Measurements from ENCODE around the gene HMCN1.

DNA sequence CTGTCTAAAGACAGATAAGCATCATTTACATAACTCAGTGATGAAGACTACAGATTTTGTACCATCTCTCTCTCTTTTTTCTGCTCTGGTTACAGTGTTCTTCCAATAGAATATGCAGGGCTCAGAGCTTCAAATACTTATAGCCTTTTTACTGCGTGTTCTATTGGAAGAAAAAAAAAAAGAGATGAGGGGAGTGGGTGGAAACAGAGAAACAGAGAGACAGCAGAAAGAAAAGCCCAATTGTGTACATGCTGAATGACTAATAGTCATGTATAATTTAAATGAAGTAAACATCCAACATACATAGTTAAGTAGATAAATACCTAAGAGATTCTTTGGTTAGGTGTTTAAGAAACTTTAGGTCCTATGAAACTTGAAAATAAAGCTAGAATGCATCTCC lies 151.9 kb downstream of the HMCN1 start:
- TF ChIP-seq SUZ12 (IDR thresholded peaks at IDR 0.05; ENCODE audit: extremely low read depth, insufficient read depth, insufficient read length): no peak
- no peak for TF ChIP-seq ZNF274 (IDR thresholded peaks at IDR 0.05; ENCODE audit: low read depth, low read length)
- TF ChIP-seq YY1 (IDR thresholded peaks at IDR 0.05; ENCODE audit: insufficient read depth, insufficient read length): no peak

Measured in NT2/D1 (cell line).